HL-60/S4 treated with retinoic acid at 250 ng/mL for 4 days and 3 days (cell line): Measurements from ENCODE around the gene INO80E.

ENCODE experiments used
- in situ Hi-C: fragments of 300-500 bp; cut with MboI; formaldehyde crosslinking; loops from 2 replicates; pipeline ENCODE4 v1.7.0; 2022; ENCODE audit warnings: low sequenced_read_pairs

INO80E gene

GRCh38 chr16:30007378-30007895, 11.4 kb downstream of the INO80E start:
- in situ Hi-C loops: loop anchor here (25.0 kb wide), 1 partner anchor 895 kb away; no protein-coding TSS in a partner anchor

GRCh38 chr16:30009085-30009862, 13.2 kb downstream of the INO80E start:
- in situ Hi-C loops: loop anchor here (25.0 kb wide), 1 partner anchor 897 kb away; no protein-coding TSS in a partner anchor

- in situ Hi-C loops: loop anchor here (25.0 kb wide), 1 partner anchor 898 kb away; no protein-coding TSS in a partner anchor
These were observed 14.2 kb downstream of the INO80E start for GRCh38 chr16:30009990-30010843.

- in situ Hi-C loops: loop anchor here (25.0 kb wide), 1 partner anchor 899 kb away; no protein-coding TSS in a partner anchor
These were observed 15.0 kb downstream of the INO80E start, which contains the start of gene DOC2A for GRCh38 chr16:30010844-30011713. DOC2A (minus strand) TSS chr16:30011027; CDS start chr16:30010222, 805 bp downstream.

GRCh38 chr16:30011714-30012504, 15.9 kb downstream of the INO80E start:
- in situ Hi-C loops: loop anchor here (25.0 kb wide), 1 partner anchor 900 kb away; no protein-coding TSS in a partner anchor

- in situ Hi-C loops: loop anchor here (25.0 kb wide), 1 partner anchor 900 kb away; no protein-coding TSS in a partner anchor
These were observed 16.6 kb downstream of the INO80E start for GRCh38 chr16:30012598-30012997.

GRCh38 chr16:30015450-30015849, 19.4 kb downstream of the INO80E start:
- in situ Hi-C loops: loop anchor here (25.0 kb wide), 1 partner anchor 903 kb away; no protein-coding TSS in a partner anchor

GRCh38 chr16:30016555-30017276, 20.7 kb downstream of the INO80E start:
- in situ Hi-C loops: loop anchor here (25.0 kb wide), 1 partner anchor 904 kb away; no protein-coding TSS in a partner anchor

GRCh38 chr16:30017277-30017656, 21.2 kb downstream of the INO80E start:
- in situ Hi-C loops: loop anchor here (25.0 kb wide), 1 partner anchor 905 kb away; no protein-coding TSS in a partner anchor

- in situ Hi-C loops: loop anchor here (25.0 kb wide), 1 partner anchor 906 kb away; no protein-coding TSS in a partner anchor
These were observed 21.9 kb downstream of the INO80E start for GRCh38 chr16:30017937-30018336.

- in situ Hi-C loops: loop anchor here (25.0 kb wide), 1 partner anchor 906 kb away; no protein-coding TSS in a partner anchor
These were observed 22.7 kb downstream of the INO80E start for GRCh38 chr16:30018731-30019158.

GRCh38 chr16:30022887-30023286, 26.8 kb downstream of the INO80E start, which contains the start of gene C16orf92:
C16orf92 (plus strand) TSS chr16:30023198; CDS start chr16:30023341, 143 bp downstream.
- in situ Hi-C loops: loop anchor here (10.0 to 25.0 kb wide), 2 partner anchors 318 to 911 kb away; no protein-coding TSS in a partner anchor

- in situ Hi-C loops: loop anchor here (10.0 to 25.0 kb wide), 2 partner anchors 319 to 911 kb away; no protein-coding TSS in a partner anchor
These were observed 27.5 kb downstream of the INO80E start for GRCh38 chr16:30023586-30023985.

- in situ Hi-C loops: loop anchor here (10.0 to 25.0 kb wide), 2 partner anchors 320 to 912 kb away; no protein-coding TSS in a partner anchor
These were observed 28.4 kb downstream of the INO80E start for GRCh38 chr16:30024451-30024850.

- in situ Hi-C loops: loop anchor here (10.0 kb wide), 1 partner anchor 320 kb away; no protein-coding TSS in a partner anchor
These were observed 29.1 kb downstream of the INO80E start for GRCh38 chr16:30025156-30025555.

- in situ Hi-C loops: loop anchor here (10.0 kb wide), 1 partner anchor 321 kb away; no protein-coding TSS in a partner anchor
These were observed 29.5 kb downstream of the INO80E start for GRCh38 chr16:30025574-30025973.

GRCh38 chr16:30026449-30026848, 30.4 kb downstream of the INO80E start:
- in situ Hi-C loops: loop anchor here (10.0 kb wide), 1 partner anchor 322 kb away; no protein-coding TSS in a partner anchor
